HG03196 (cell line): ENCODE measurements around the gene RAE1.

Experiments
- ATAC-seq: cut with Tn5 transposase; IDR thresholded peaks from one replicate; pipeline ENCODE4 v1.9.1; 2021; ENCODE audit not compliant: unreplicated experiment

RAE1 gene

DNA sequence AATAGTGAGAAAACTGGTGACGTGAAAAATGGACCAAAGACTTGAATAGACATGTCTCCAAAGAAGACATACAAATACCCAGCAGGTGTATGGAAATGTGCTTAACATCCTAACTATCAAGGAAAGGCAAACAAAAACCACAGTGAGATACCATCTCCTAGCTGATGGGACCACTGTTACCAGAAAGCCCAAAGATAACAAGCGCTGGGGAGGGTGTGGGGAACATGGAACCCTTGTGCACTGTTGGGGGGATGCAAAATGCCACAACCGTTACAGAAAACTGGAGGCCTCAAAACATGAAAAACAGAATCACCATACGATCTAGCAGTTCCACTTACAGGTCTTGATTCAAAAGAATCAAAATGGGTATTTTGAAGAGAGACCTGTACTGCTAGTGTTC is 20.3 kb downstream of the RAE1 start:
- ATAC-seq, result no peak

DNA sequence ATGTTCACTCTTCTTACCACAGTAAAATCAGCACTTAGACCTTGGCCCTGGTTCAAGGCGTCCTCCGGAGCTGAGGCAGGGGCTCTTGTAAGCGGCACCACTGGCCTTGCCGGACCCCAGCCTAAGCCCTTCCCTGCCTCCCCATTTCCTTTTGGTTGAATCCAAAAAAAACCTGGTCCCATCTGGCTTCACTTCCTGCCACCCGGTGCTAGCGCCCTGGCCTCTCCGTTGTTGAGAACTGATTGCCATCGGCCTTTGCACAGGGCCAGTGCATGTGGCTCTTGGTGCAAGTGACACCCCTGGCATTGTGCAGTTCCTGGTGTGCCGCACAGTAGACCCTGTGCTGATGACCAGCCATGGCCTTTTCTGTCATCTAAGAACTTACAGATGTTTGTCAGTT is 21.1 kb downstream of the RAE1 start:
- ATAC-seq, result no peak

DNA sequence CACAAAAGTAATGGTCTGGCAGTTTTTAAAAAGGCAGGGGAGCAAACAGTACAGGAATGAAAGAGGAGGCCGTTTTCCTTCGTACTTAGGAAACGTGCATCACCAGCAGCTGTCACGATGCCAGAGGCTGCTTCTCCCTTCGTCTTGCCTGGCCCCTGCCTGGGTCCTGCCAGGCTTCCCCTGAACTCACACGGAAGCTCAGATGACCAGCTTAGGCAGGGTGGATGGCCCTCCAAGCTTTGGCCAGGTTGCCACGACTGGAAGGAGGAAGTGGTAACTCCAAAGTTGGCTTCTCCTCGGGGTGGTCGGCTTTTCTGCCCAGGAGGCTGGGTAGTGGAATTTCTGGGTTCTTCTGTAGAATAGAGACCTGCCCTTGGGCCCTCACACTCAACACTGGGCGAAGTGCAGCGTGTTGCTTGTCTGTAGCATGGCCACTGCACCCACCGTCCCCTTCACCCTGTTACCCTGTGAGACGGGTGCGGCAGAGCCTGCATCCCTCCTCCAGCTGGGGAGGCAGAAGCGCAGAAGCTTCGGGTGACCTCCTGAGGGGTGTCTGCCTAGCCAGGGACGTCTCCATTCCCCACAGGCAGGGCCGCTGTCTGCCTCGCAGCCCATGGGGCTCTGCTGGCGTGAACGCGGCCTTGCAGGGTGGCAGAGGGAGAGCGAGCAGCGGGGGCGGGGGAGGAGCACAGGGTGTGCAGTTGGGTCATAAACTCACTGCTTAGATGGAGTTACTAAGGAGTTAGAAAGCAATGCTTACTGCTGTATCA is 21.7 kb downstream of the RAE1 start:
- no peak for ATAC-seq

DNA sequence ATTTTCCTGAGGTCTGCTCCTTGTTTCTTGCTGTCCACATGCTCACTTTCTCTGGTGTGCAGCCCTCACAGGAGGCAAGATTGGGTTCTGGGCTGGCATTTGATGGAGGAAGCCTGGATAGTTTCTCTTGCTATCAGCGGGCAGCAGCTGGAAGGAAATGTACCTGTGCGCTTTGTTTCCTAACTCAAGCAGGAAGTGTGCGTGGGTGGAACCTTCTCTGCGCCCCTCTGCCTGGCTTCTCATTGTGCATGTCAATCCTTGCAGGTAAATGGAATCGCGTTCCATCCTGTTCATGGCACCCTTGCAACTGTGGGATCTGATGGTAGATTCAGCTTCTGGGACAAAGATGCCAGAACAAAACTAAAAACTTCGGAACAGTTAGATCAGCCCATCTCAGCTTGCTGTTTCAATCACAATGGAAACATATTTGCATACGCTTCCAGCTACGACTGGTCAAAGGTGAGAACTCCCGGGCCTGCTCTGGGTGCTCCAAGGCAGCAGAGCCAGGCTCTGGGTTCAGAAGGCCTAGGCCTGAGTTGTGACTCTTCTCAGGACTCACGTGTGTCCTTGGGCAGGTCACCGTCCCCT is 23.4 kb downstream of the RAE1 start:
- ATAC-seq, result no peak

DNA sequence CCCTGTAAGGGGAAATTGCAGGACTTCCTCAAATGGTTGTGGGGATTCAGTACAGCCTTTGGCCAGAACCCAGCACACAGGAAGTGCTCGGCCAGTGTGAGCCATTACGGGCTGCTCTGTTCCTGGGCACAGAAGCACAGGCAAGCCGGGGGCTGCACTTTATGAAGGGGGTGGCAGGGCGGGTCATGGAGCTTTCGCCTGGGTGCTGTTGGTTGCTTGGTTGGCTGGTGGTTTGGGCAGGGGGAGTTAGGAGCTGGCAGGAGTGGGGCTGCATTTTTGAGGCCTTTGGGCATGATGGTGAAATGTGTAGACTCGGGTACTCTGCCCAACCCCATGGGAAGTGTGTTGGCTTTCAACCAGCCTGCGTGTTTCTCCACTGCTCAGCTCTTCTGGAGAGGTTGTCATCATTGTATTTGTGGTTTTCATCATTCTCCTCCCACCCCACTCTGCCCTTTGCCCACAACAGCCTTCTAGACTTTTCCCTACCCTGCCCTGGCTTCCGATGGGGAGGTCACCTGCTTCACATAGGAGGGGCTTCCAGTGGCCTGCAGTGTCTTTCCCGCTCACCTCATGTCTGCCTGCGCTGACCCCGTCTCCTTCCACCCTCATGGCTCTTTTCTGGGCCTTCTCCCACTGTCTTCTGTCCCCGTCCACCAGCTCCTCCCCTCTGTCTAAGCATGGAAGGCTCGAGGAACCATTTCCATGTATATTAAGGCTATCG is 24.0 kb downstream of the RAE1 start:
- ATAC-seq, result no peak

DNA sequence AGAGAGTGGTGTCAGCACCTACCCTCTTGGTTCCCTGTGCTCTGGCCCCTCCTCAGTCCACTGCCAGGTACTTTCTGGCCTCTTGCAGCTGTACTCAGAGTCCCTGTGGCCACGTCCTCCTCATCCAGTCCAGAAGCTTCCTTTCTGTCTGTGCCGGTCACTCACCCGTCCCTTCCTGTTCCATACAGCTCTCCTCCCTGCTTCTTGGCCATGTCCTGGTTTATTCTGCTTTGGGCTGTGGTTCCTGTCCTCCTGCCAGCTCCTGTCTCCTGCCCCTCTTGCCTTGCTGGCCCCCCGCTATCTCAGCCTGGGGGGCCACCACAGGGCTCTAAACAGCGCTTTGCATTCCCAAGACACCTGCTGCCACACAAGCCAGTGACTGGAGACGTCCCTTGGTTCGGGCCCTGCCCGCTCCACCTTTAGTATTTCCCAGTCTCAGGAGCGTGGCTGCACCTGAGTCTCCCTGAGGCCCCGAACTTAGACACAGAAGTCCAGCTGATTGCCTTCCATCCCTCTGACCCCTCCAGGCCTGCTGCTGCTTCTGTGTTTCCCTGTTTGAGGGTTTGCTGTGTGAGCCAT is 24.7 kb downstream of the RAE1 start:
- ATAC-seq, result no peak

DNA sequence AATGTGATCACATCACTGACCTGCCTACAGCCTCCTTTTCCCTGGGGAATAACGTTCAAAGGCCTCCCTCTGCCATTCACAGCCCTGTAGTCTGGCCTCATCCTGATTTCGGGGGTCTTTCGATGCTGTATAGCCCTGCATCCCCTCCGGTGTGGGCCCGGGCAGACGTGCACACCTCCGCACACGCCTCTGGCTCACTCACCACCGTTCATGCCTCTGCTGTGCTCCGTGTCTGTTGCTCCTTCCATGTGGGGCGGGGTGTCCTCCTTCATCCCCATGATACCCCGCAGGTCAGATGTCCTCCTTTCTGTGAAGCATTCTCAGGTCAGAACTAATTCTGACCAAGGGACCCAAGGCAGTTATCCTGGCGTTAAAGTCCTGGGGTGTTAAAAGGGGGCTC is 26.3 kb downstream of the RAE1 start:
- ATAC-seq, result no peak

DNA sequence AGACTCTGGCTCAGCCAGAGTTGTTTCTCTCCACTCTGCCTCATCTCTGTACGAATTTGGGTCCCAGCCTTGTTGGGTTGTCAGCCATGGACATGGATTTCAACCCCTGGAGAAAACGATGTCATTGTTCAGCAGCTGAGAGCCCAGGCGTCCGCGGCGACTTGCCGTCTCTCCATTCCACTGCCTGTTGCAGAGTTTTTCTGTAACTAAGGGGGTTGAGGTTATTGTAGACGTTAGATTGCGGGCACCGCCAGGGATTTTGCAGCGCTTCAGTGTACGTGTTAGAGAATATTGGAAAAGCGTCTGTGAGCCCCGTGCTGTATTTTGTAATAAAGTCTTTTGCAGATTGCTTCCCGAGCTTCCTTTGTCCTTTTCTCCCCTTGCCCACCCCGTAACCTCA is 27.1 kb downstream of the RAE1 start:
- ATAC-seq, result no peak

DNA sequence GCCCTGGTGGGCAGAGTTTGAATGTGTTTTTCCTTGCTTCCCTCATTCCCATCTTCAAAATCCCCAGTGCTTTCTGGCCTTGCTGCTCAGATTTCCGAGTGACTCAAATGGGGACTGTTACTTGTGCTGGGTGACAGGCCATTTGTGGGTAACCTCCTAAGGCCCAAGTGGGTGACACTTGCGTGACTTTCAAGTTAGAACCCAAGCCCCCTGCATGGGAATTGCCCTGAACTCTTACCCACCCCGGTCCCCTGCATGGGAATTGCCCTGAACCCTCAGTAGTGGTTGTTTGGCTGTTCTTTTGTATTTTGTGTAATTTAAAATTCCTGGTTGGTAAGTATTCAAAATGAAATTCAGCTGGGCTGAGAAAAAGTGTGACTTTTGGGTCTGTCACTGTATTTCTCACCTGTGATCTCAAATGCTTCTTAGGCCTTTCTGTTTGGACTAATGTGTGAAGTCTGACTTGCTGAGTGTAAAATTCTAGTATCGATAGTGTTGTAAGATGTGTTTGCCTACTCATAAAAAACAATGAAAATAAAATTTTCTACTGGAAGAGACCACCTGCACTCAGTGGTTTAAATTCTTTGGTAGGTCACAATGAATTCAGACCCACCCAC is 27.7 kb downstream of the RAE1 start:
- ATAC-seq, result no peak

DNA sequence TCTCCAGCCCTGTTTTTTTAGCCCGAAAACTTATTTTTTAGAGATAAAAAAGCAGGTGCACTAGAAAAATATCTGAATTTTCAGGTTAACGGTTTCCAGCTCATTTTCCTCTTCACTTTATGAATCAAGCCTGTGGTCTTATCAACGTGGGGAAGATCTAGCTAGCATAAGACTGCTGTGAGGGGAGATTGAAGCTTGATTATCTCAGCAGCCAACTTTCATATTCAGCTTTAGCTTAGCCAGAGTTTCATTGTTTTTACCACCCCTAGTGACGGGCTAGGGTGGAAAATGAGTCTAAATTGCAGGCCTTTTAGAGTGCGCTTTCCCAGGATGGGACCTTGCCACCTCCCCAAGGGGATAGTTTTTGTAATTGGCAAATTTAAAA is 28.2 kb downstream of the RAE1 start:
- ATAC-seq, result no peak

DNA sequence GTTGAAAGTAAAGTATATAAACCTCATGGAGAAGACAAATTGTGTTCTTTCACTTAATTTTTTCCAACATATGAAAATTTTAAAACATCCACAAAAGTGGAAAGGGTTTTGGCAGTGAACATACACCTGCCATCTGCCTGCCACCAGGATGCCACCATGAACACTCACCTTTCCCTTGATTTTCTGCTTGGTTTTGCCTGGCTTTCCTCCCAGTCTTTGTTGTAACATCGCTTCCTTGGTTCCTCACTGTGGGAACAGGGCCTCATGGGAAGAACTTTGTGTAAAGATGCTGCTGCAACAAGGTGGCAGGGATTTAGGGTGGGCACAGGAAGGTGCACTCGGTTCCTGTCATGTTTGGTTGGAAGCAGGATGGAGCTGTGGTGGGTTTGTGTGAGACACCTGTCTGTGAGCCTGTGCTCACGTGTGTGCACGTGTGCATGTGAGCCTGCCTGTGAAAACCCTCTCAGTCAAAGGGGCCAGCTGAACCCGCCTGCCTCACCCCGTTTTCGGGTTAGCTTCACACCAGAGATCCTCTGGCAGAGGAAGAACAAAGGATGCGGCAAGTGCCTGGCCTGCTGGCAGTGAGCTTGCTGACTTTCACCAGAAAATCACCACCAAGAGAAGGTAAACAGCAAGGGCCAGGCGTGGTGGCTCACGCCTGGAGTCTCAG is 29.2 kb downstream of the RAE1 start:
- ATAC-seq, result no peak

DNA sequence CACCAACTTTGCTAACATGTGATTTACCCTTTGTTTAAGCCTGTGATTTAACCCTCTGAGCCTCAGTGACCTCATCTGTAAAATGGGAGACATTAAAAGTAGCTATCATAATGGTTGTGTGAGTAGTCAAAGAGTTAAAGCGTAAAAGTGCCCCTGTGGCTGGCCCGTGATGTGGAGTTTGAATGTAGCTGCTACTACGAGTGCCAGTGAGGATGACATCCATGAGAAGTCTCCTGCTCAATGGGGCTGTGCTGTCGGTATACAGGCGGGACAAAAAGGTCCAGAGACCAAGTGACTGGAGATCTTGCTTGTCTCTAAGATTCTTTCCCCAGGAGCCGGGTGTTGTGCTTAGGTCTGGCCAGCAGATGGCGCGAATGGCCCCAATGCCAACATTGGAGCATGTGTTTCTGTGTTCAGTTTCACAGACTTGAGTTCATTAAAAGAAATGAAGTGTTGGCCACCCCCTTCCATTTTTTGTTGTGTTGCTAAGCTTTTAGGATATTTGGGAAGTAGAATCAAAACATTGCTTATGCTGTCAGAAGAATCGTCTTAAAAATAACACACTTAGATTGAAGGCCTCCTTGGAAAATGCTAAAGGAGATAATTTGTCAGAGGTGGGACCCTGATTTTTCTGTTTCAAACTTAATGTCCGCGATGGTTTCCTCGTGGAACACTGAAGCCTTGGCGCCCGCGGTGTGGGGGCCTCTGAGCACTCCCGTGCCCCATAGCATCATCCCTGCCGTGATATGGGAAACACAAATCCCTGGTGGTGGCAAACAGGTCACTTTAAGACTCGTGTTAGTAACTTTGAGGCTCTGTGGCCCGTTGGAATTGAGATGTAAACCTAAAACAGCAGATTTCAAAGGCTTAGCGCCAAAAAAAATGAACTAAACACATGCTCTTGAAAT is 30.8 kb downstream of the RAE1 start:
- ATAC-seq, result peak; percentile 67

DNA sequence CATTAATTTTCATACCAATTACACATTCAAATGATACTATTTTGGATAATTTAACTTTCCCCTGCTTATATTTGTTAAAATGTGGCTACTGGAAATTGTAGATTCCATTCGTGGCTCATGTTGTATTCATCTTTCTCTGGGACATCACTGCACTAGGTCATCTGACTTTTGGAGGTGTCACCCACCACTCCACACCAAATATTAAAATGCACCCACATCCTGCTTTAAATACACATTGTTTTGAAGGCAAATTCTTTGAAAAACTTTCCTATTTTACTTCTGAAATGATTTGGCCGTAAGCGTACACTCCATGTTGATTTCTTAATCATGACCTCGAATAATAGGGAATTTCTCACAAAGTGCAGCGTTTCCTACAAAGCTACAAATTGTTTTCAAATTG is 31.5 kb downstream of the RAE1 start:
- ATAC-seq, result no peak

DNA sequence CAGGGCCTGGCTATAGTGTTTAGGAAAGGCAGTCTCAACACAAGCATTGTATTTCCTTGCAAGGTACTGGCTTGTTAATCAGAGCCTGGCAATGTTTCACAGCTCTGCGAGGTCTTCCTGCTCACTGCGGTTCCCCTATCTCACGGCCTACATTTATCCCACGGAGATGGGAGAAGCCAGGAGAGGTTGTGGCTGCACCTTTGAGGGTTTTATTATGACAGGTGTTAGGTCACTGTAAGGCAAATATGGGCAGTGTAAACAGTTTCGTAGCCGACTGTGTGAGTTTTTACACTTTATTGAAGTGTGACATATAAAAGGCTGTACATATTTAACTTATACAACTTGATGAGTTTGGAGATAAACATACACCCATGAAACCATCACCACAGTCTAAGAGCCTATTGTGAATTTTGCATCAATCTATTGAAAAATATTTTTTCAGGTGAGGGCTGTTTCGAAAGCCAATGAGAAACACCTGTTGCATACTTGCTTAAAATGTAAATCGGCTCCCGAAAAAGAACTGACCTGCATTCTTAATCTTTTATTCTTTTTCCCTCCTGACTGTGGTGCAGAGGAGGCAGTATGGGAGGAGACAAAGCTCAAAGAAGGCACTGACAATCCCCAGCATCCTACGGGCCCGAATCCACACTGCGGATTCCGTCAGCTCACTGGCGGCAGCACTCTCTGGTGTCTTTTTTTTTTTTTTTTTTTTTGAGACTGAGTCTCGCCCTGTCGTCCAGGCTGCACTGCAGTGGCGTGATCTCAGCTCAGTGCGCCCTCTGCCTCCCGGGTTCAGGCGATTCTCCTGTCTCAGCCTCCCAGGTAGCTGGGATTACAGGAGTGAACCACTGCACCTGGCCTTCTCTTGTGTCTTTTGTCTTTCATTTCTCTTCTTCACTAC is 32.6 kb downstream of the RAE1 start:
- no peak for ATAC-seq

DNA sequence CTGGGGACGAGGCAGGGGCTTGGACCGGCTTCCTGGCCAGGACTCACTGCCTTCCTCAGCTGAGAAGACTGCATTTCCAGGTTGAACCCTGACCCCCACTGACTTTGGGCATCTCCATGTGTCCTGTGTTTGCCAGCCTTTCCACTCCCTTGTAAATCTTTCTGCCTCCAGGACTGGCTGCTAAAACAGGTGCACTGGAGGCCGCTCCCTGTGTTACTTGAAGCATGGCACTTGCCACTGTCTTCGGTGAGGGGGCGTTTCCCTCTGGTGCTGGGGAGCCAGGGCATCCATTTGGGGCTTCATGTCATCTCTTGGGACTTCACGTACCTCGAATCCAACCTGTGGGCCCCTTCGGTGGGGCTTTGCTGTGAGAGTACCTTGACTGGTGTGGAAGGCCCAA is 33.4 kb downstream of the RAE1 start:
- no peak for ATAC-seq

DNA sequence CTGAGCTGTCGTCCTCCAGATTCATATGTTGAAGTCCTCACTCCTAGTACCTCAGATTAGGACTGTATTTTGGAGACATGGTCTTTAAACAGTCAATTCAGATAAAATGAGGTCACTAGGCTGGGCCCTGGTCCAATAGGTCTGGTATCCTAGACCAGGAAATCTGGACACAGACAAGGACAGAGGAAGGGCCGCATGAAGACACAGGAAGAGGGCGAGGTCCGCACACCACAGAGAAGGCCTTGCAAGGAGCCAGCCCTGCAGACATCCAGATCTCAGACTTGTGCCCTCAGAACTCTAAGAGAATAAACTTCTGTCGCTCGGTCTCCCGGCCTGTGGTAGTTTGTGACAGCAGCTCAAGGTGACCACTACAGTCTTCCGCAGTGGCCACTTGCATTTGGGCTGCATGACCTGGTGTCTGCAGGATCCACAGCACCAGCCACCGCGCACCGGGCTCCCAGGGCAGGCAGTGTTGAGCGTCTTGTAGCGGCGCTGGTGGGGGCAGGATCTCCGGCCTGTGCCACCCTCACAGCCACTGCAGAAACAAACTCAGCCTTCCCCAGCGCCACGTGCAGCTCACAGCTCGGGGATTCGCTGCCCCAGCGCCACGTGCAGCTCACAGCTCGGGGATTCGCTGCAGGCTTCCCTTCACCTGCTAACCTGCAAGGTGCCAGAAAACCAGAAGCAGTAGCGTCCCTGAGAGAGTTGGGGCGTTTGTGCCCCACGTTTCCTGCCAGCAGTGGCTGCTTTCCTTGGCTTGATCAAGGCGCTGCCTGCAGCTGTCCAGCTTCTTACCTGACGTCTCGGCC is 34.1 kb downstream of the RAE1 start:
- ATAC-seq, result no peak

DNA sequence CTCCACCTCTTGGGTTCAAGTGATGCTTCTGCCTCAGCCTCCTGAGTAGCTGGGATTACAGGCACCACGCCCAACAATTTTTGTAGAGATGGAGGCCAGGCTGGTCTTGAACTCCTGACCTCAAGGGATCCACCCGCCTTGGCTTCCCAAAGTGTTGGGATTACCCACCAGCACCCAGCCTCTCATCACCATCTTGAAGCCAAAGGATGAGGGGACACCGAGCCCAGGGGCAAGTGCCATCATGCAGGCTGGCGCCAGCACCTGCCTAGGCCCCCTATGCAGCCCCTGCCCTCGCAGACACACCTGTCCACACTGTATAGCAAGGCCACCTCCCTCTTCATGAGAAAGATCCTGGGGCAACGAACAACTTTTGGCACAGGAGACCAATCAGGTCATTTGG is 34.9 kb downstream of the RAE1 start:
- no peak for ATAC-seq

DNA sequence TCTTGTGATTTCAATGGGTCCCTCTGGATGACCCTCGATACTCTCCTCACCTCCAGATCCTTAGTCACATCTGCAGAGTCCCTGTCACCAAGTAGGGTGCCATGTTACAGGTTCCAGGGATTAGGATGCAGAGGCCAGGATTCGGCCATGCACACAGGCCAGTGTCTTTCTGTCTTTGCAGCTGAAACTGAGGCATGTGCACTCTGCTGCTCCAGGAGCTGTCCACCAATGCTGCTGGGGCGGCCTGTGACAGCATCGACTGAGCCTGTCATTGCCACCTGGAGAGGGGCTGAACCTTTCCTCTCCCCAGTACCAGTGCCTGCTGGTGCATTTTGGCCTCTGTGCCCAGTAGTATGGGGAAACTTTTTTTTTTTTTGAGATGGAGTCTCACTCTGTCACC is 35.7 kb downstream of the RAE1 start:
- ATAC-seq, result no peak
